Ectodermal cell (in vitro differentiated cells): ENCODE results near the gene SOD2.
"Not testable (repeated sequence)": the region's sequence is repeated elsewhere in the genome, so short reads cannot be mapped to it uniquely, and the experiment has no call there.

ENCODE experiments used
- H3K27ac ChIP-seq: 2 replicates; pipeline ENCODE4 v1.7.0; 2013; ENCODE audit warnings: mild to moderate bottlenecking, low read depth, low read length; ENCODE audit not compliant: insufficient read depth, poor library complexity, severe bottlenecking
- H3K27me3 ChIP-seq: 2 replicates; pipeline ENCODE4 v1.7.0; 2013; ENCODE audit warnings: mild to moderate bottlenecking, low read length; ENCODE audit not compliant: insufficient read depth, control insufficient read depth, poor library complexity, severe bottlenecking
- H3K36me3 ChIP-seq: one replicate; pipeline ENCODE4 v1.7.0; 2013; ENCODE audit warnings: low read length; ENCODE audit not compliant: control insufficient read depth, insufficient read depth
- H3K4me1 ChIP-seq: one replicate; pipeline ENCODE4 v1.7.0; 2013; ENCODE audit warnings: low read length; ENCODE audit not compliant: control insufficient read depth, insufficient read depth
- H3K4me3 ChIP-seq: 2 replicates; pipeline ENCODE4 v1.7.0; 2013; ENCODE audit warnings: low read depth, low read length, control low read depth; ENCODE audit not compliant: insufficient read depth
- H3K9me3 ChIP-seq: 2 replicates; pipeline ENCODE4 v1.7.0; 2013; ENCODE audit warnings: mild to moderate bottlenecking, low read length, moderate library complexity; ENCODE audit not compliant: control insufficient read depth
- WGBS, 2 experiments: methylation state at CpG; one replicate each; pipeline ENCODE4 v1.1.7; 2013; ENCODE audit warnings: missing lambda C conversion rate in 2 of 2; 5-methylcytosine and 5-hydroxymethylcytosine counted together

The SOD2 gene

DNA sequence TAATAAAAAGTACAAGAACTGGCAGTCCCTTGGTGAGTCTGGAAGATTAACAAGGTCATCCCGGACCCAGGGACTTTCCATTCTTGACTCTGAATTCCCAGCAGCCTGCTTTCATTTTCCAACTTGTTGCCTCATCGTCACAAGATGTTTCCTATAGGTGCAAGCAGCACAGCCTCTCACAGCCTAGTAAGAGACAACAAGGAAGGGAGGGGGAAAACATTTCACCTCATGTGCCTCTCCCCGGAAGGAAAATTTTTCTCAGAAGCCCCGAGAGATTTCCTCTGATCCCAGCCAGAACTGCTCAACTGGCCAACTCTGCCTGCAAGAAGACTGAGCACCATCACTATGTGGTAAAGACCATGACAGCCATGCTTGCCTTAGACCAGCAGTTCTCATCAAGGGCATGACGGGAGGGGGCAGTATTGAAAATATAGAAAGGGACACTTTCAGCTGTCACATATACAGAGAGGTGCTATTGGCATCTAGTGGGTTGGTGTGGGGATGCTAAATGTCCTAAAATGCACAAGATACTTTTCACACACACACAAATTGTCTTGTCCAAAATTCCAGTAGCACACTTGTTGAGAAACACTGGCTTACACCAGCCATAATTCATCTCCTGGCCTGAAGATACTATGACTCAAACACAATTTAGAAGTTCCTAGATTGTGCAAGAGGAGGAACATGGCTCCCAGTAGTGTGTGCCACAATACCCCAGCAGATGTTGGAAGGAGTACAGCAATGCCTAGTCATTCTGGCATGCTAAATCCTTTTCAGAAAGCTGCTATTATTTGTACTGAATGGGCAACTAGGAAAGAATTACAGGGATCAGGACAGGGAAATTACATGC, 23.4 kb upstream of the SOD2 start:
- H3K4me3 ChIP-seq, result no peak overlapping the region
- WGBS, 2 experiments, result 91 to 99% methylated on average over 5 of the region's 5 CpGs
- no peaks in the 10 kb centered on the region for H3K27me3 ChIP-seq
- H3K4me1 ChIP-seq, result no peaks in the 10 kb centered on the region
- H3K36me3 ChIP-seq, result no peaks in the 10 kb centered on the region
- no peaks in the 10 kb centered on the region for H3K9me3 ChIP-seq
- H3K27ac ChIP-seq, result no peak overlapping the region

DNA sequence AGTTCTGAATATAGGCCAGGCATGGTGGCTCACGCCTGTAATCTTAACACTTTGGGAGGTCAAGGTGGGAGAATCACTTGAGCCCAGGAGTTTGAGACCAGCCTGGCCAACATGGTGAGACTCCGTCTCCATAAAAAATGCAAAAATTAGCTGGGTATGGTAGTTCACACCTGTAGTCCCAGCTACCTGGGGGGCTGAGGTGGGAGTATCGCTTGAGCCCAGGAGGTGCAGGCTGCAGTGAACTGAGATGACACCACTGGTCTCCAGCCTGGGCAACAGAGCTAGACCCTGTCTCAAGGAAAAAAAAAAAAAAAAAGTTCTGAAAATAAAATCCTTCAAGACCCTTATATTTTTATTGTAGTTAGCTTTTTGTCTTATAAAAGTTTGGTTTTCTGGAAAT, 22.6 kb upstream of the SOD2 start:
- Histone ChIP-seq H3K27ac (no peak overlapping the region), H3K36me3 (no peaks in the 10 kb centered on the region), H3K9me3 (no peaks in the 10 kb centered on the region), H3K27me3 (no peaks in the 10 kb centered on the region), H3K4me1 (no peaks in the 10 kb centered on the region), H3K4me3 (no peak overlapping the region)
- 93 to 94% methylated on average over 3 of the region's 3 CpGs for WGBS, 2 experiments

DNA sequence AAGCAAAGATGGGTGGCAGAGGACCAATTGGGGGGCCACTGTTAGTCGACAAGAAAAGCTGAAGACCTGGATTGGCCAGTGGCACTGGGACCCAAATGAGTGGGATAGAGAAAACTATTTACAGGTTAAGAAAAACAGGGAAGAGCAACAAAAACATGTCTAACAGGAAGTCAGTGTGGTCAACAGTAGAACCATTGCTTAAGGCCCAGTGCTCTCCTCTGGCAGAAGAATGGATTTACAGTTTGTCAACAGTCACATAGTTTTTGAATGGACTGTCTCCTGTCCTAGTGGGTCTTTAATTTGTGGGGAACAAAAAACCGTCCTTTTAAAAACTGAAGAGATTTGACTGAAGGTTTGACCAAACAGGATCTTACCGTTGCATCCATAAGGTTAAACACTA, 22.1 kb upstream of the SOD2 start:
- Histone ChIP-seq H3K36me3 (no peaks in the 10 kb centered on the region), H3K27ac (no peak overlapping the region), H3K27me3 (no peaks in the 10 kb centered on the region), H3K4me1 (no peaks in the 10 kb centered on the region), H3K4me3 (no peak overlapping the region), H3K9me3 (no peaks in the 10 kb centered on the region)
- WGBS, 2 experiments, result 61 to 64% methylated on average over 3 of the region's 3 CpGs

DNA sequence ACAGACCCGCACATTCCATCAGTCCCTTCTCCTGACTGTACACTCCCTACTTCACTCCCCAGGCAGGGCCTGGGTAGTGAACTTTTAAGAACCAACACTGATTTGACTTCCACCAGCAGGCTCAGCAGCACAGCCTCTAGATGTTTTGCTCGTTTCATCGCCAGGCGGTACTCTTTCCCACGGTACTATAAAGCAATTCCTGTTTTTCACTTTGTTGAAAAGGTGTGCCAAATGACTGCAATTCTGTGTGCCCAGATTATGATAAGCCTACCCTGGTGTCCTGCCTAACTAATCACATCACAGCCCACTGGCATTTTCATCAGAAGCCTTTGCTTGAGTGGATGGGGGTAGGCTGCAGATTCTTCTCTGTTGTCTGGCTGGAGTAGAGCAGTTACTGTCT, 21.4 kb upstream of the SOD2 start:
- Histone ChIP-seq H3K4me3 (no peak overlapping the region), H3K27me3 (no peaks in the 10 kb centered on the region), H3K4me1 (no peaks in the 10 kb centered on the region), H3K36me3 (no peaks in the 10 kb centered on the region), H3K9me3 (no peaks in the 10 kb centered on the region), H3K27ac (no peak overlapping the region)
- WGBS, 2 experiments, result 94 to 99% methylated on average over 5 of the region's 5 CpGs

DNA sequence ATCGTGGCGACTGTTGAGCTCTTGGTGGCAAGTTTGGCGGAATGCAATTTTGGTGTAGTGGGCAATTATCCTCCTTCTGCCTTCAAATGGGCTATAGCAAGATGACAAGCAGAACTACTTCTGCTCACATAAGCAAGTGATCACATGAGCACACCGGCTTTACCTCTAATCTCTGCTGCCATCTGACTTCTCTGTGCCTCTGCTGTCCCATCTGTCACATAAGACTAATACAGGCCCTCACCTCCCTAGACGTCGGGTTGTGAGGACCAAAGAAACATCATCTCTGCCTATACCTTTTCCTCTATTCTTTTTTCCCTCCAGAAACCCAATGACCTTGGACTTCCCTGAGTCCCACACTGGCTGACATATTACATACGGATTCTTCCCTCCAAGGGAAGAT, 20.9 kb upstream of the SOD2 start:
- Histone ChIP-seq H3K36me3 (no peaks in the 10 kb centered on the region), H3K27ac (no peak overlapping the region), H3K27me3 (no peaks in the 10 kb centered on the region), H3K4me1 (no peaks in the 10 kb centered on the region), H3K4me3 (no peak overlapping the region), H3K9me3 (no peaks in the 10 kb centered on the region)
- 91 to 94% methylated on average over 7 of the region's 7 CpGs for WGBS, 2 experiments

DNA sequence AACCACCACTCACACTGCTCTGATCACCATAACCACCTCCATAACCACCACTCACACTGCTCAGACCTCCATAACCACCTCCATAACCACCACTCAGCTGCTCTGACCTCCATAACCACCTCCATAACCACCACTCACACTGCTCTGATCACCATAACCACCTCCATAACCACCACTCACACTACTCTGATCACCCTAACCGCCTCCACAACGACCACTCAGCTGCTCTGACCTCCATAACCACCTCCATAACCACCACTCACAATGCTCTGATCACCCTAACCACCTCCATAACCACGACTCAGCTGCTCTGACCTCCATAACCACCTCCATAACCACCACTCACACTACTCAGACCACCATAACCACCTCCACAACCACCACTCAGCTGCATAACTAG, 19.3 kb upstream of the SOD2 start:
- H3K36me3 ChIP-seq, H3K27me3 ChIP-seq, H3K9me3 ChIP-seq, H3K4me3 ChIP-seq, H3K4me1 ChIP-seq, H3K27ac ChIP-seq: not testable (repeated sequence)
- 90 to 91% methylated on average over 3 of the region's 3 CpGs for WGBS, 2 experiments

DNA sequence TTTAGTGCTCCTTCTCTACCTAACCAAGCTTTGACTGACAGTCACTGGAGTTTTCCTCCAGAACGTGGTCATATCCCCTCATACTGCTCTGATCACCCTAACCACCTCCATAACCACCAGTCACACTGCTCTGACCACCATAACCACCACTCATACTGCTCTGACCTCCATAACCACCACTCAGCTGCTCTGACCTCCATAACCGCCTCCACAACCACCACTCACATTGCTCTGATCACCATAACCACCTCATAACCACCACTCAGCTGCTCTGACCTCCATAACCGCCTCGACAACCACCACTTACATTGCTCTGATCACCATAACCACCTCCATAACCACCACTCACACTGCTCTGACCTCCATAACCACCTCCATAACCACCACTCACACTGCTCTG, 17.6 kb upstream of the SOD2 start:
- H3K27ac ChIP-seq, H3K27me3 ChIP-seq, H3K4me3 ChIP-seq, H3K9me3 ChIP-seq, H3K36me3 ChIP-seq, H3K4me1 ChIP-seq: not testable (repeated sequence)
- 66 to 69% methylated on average over 4 of the region's 4 CpGs for WGBS, 2 experiments

DNA sequence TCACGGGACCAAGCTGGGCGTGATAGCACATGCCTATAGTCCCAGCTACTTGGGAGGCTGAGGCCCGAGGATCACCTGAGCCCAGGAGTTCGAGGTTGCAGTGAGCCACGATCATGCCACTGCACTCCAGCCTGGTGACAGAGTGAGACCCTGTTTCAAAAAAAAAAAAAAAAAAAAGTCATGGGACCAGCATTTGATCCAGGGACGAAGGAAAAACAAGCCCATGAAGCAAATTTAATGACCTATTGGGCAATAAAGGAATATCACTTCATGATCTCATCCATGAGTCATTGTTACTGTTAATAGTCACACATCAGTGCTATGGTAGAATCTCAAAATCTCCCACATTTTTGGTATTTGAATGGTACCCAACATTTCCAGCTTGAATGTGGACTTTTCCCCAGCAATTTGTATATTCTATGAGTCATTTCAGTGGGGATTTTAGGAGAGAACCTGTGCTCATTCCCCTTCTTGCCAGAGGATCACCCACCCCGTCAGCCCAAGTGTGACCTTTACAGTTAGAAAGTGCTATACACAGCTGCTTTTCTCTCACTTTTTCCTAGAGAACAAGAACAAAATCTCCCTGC, 8.5 kb upstream of the SOD2 start:
- Histone ChIP-seq H3K4me3 (no peak overlapping the region), H3K4me1 (no peaks in the 10 kb centered on the region), H3K9me3 (no peaks in the 10 kb centered on the region), H3K27me3 (no peaks in the 10 kb centered on the region), H3K27ac (no peak overlapping the region), H3K36me3 (no peaks in the 10 kb centered on the region)
- WGBS, 2 experiments, result 89 to 93% methylated on average over 7 of the region's 7 CpGs

DNA sequence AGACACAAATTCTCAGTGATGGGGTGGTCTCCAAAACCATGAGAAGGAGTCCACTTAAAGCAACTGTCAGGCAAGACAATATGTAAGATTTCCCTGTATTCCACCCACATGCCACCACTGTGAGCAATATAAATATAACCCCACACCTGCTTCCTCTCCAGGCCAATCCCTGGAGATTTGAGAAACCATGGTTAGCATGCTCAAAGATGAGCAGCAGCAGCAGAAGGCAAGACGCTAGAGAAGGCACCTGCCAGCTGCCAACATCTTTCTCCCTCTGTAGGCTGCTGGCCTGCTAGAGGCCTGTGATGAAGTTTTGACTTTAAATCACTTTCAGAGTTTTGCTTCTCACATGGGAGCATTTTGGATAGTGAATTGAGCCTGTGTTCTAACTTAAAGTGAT, 7.9 kb upstream of the SOD2 start:
- H3K4me1 ChIP-seq, result no peaks in the 10 kb centered on the region
- H3K27ac ChIP-seq, result no peak overlapping the region
- H3K4me3 ChIP-seq, result no peak overlapping the region
- WGBS, 2 experiments, result 96 to 97% methylated on average over 1 of the region's 1 CpG
- no peaks in the 10 kb centered on the region for H3K36me3 ChIP-seq
- H3K27me3 ChIP-seq, result no peaks in the 10 kb centered on the region
- H3K9me3 ChIP-seq, result no peaks in the 10 kb centered on the region

DNA sequence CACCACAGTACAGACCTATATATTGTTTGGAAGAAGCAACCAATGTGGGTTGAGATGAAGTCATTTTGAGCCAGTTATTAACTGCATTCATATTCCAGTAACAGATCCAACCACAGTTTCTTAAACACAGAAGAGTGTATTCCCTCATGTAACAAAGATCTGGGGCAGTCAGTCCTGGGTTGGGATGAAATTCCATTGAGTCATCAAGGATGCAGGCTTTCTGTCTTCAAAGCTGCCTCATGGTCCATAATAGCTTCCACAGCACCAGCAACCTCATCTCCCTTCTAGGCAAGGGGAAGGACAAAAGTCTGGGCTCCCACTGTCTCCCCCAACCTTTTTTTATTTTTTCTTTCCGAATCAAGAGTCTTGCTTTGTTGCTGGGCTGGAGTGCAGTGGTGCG, 2.9 kb upstream of the SOD2 start:
- Histone ChIP-seq H3K27me3 (no peaks in the 10 kb centered on the region), H3K27ac (no peak overlapping the region), H3K4me1 (peaks cover 7% of the 10 kb centered on the region), H3K9me3 (no peaks in the 10 kb centered on the region), H3K4me3 (no peak overlapping the region), H3K36me3 (no peaks in the 10 kb centered on the region)
- WGBS, 2 experiments, result 87 to 92% methylated on average over 2 of the region's 2 CpGs
